ENCODE data around the gene CD276. TPM values are rescaled to one million over a fixed set of nuclear protein-coding genes. Genes with fewer than 3 reads are reported as not detected.
"Not testable (repeated sequence)": the region's sequence is repeated elsewhere in the genome, so short reads cannot be mapped to it uniquely, and the experiment has no call there.

The CD276 gene
- polyA plus RNA-seq, 1 donor = 152 TPM

DNA sequence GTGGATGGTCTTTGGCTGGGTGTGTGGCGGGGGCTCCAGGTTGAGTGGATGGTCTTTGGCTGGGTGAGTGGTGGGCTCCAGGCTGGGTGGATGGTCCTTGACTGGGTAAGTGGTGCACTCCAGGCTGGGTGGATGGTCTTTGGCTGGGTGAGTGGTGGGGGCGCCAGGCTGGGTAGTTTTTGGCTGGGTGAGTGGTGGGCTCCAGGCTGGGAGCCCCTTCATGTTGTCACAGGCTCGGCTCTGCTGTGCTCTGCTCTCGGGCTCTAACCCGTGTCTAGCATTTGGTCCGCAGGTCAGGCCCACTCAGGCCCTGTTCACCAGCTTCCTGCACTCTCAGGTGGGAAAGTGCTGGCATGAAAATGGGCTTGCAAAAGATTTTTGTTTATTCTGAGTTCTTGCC, 25.1 kb downstream of the CD276 start:
- no peak for DNase-seq

DNA sequence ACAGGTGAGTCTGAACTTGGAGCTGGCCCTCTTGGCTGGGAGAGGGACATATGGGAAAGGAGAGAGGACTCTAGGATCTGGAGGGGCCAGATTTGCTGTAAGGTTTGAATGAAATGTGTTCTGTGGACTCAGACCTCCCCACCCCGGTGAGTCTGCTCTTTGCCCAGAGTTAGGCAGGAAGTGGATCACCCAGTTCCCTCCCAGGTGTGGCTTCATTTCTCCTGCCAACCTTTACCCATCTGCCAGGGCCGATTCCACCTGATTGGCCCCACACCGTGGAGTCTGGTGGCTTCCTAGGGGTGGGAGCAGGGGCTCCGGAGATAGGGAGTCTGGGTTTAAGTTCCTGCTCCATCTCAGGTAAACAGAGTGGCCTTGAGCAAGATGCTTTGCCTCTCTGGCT, 25.5 kb downstream of the CD276 start:
- no peak for DNase-seq

GRCh38 chr15:73710321-73710720, 26.1 kb downstream of the CD276 start:
- DNase-seq = no peak

- DNase-seq = no peak
Observed at GRCh38 chr15:73711526-73711925, 27.3 kb downstream of the CD276 start.

DNA sequence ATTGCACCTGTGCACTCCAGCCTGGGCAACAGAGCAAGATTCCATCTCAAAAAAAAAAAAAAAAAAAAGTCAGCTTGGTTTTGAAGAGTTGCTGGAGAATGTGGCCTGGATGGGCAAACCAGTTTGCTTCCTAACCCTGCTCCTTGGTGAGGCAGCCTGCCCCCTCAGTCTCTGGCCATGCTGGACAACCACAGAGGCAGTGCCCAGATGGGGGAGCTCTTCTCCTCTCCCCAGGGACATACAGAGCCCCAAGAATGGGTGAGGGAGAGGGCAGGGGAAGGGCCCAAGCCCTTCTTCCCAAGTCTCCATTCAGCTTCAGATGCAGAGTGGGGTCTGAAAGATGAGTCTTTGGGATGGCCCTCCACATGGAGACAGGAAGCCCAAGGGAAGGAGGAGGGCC, 27.9 kb downstream of the CD276 start:
- DNase-seq = no peak

DNA sequence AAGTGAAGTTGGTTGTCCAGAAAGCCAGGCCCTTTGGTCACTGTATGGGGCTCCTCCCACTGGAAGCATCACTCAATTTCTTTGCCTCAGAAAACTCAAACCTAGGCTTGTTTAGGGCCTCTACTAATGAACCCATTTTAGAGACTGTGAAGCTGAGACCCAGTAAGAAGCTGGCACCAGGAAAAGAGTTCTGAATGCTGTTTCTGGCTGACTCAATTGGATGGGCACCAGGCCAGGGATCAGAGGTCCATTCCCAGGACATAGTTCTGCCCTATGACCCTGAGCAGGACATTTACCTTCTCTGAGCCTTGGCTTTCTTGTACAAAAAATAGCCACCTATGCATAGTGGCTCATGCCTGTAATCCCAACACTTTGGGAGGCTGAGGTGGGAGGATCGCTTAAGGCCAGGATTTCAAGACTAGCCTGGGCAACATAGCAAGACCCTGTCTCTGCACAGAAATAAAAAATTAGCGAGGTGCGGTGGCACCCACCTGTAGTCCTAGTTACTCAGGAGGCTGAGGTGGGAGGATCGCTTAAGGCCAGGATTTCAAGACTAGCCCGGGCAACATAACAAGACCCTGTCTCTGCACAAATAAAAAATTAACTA, 30.6 kb downstream of the CD276 start:
- DNase-seq = no peak

DNA sequence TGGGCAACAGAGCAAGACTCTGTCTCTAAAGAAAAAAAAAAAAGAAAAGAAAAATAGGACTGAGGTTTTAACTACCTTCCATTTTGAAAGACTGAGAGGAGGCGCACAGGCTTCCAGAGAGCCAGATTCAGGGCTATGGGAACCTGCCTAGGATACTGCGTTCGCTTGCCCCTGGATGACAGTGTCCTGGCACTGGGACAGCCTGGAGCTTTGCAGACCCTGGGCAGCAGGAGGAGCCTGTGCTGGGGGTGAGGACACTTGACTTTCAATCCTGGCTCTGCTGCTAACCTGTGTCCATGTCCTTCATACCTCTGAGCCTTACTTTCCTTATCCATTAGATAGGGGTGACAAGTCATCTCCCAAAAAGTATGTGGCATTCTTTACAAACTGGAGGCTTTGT, 31.2 kb downstream of the CD276 start:
- DNase-seq = no peak

DNA sequence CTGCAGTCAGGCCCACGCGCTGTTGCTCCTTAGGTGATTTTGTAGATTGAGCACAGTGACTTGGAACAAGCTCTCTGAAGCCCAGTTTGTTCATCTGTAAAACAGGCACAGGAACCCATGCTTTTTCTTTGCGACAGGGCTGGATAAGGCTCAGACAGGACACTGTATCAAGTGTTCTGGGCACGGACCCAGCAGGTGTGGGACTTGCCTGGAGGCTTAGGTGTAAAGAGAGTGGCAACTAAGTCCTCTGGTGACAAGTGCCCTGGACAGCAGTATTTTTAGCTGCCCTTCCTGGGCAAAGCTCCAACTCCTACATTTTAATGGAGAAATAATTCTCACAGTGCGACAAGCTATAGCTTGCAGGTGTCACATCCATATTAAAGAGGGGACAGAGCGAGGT, 32.2 kb downstream of the CD276 start:
- no peak for DNase-seq

GRCh38 chr15:73717206-73717605, 33.0 kb downstream of the CD276 start:
- no peak for DNase-seq

DNA sequence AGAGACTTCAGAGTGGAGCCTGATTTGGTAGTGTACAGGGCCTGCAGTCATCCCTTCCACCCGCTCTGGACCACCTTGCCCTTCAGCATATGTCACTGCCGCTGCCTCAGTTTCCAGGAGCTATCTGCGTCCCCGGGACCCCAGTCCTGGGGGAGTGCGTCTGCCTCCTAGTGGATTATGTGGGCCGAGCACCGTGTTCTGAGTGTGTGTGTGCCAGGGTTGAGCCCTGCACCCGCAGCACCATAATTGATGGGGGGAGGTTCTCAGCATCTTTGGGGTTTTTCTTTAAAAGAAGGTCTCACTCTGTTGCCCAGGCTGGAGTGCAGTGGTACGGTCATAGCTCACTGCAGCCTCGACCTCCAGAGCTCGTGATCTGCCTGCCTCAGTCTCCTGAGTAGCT, 33.6 kb downstream of the CD276 start:
- DNase-seq = no peak

- DNase-seq = no peak
Observed at GRCh38 chr15:73718694-73719093, 34.5 kb downstream of the CD276 start.

DNA sequence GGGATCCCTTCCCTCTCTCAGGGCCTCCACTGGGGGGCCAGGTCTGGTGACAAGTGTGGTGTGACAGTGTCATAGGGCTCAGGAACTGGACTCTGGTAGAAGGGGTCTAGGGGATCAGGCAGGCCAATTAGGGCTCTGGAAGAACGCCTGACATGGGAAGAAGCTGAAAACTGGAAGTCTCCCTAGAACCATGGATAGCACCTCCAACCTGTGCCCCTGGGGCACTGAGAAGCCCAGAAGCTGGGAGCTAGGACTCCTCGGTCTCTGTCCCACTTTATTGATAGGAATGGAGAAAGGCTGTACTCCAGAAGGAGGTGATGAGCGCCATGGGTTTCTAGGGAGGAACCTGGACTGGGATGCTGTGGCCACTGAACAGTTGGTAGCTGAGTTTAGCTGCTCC, 38.2 kb downstream of the CD276 start:
- DNase-seq = no peak

- no peak for DNase-seq
Observed at GRCh38 chr15:73723191-73723590, 39.0 kb downstream of the CD276 start.

DNA sequence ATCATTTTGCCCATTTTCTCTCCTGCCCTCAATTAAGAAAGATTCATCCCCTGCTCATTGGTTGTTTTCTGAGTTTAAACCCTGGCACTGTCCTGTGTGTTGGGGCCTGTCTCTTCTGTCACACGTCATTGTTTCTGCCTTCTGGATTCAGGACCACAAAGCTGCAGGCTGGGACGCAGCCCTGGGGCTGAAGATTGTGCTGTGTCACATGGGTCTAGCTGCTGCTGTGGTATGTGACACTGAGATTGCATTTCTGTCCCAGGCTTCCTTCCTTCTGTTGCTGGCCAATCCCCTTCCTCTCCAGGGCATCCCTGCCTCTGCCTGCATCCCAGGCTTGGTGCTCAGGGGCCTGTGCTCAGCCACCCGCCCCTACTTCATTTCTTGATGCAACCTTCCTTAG, 40.0 kb downstream of the CD276 start:
- no peak for DNase-seq

GRCh38 chr15:73727330-73727976, 43.3 kb downstream of the CD276 start:
- DNase-seq = no peak

- DNase-seq = not testable (repeated sequence)
Observed at GRCh38 chr15:73732051-73732450, 47.9 kb downstream of the CD276 start.

DNA sequence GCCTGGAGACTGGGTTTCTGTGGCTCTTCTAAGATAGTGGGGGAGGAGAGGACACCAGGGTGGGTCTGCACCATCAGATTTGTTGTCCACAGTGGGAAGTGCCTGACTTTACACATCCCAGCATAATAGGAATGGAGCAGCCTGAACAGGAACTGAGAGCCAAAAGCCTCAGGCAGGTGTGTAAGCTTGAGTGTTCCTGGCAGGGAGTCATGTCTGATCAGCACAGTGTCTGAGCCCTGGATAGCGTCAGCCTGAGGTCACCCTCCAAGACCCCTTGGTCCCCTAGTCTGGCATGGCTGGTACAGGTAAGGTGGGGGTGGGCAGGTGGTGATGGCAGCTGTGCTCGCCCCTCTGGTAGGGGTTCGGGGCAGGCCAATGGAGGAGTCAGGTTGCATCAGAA, 48.7 kb downstream of the CD276 start:
- DNase-seq = no peak

DNA sequence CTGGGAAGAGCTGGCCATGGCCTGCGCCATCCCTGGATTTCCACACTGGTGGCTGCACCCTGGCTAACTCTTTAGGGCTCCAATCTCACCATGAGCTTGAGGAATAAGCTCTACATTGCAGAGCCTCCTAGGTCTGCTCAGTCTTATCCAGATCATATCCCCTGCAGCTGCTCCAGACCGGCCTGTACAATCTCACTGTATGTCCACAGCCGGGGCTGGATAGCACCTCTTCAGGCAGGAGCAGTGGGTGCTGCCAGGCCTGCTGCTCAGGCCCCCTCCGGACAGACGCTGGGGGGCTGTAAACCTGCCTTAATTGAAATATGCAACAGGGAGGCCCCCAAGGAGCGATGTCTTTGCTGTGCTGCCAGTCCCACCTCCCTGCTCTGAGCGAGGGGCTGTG, 53.4 kb downstream of the CD276 start:
- DNase-seq = no peak

DNA sequence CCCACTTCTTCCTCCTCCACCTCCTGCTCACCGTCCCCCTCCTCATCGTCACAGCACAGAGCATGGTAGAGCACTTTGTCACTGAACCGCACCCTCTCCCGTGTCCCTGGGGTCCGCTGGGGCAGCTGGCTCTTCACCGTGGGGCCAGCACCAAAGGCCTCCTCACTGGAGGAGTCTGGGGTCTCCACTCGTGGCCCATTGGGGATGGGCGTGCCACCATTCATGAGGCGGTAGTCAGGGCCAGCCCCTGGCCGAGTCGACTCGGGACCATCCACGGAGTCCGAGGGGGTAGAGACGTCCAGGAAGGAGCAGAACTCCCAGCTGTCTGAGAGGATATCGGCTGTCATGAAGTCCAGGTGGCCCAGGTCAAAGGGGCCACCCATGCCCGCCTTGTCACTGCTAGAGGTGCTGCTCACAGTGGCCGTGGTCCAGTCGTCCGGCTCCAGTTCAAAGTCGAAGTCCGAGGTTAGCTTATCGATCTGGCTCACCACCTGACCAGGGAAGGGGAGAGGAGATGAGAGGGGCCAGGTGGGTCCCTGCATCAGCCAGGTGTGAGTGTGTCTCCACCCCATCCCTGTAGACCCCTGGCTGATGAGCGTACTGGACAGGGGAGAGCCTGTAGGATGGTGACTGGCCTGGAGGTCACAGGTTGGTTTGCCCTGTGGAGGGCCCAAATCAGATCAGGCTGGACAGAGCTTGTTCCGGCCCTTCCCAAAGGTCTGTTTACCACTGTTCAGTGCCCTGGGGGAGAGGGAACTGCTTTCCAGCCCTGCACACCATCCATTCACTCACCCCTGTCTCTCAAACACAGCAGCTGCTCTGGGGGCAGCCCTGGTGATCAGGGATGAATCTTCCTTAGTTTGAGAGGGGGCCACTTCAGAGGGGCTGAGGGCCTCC, 56.2 kb downstream of the CD276 start:
- no peak for DNase-seq

- no peak for DNase-seq
Observed at GRCh38 chr15:73741321-73741836, 57.2 kb downstream of the CD276 start.

- DNase-seq = no peak
Observed at GRCh38 chr15:73744293-73744692, 60.1 kb downstream of the CD276 start.

GRCh38 chr15:73745073-73745472, 60.9 kb downstream of the CD276 start:
- no peak for DNase-seq

GRCh38 chr15:73746261-73746660, 62.1 kb downstream of the CD276 start:
- no peak for DNase-seq

All from left kidney (tissue), 2 donors.